Cardiac fibroblast (primary cell): ENCODE data around the gene C20orf96.

ENCODE experiments used
- DNase-seq, 2 donors: peaks; one replicate each; pipeline versions ENCODE4 v3.0.0 to v3.0.0-alpha.2; 2010; ENCODE audit warnings: low read depth in 2 of 2
- H3K4me3 ChIP-seq, 2 donors: replicated peaks in 1 of 2; 1 replicate in 1 of 2; 2 replicates in 1 of 2; pipeline ENCODE4 v1.5.1; 2011; ENCODE audit warnings: low read depth in 2 of 2, low read length in 2 of 2, mild to moderate bottlenecking in 2 of 2, moderate library complexity in 1 of 2
- CTCF ChIP-seq: IDR thresholded peaks from one replicate; pipeline ENCODE4 v1.5.1; 2011; ENCODE audit warnings: low read depth, mild to moderate bottlenecking, low read length, inconsistent platforms

Gene C20orf96

GRCh38 chr20:311609-312008 lies 21.1 kb upstream of the C20orf96 start:
- DNase-seq: no peak
- no peak overlapping the region for H3K4me3 ChIP-seq
- no peak for TF ChIP-seq CTCF

- TF ChIP-seq CTCF: no peak
- no peak overlapping the region for H3K4me3 ChIP-seq
- DNase-seq: no peak
Measured at GRCh38 chr20:310645-311044, 20.1 kb upstream of the C20orf96 start.

- peak overlapping the region; percentile 47 to 48 for H3K4me3 ChIP-seq
- peak; percentile 99 to 100 for DNase-seq
- no peak for TF ChIP-seq CTCF
Measured at GRCh38 chr20:309841-310644, 19.5 kb upstream of the C20orf96 start.

GRCh38 chr20:309306-309840 lies 18.8 kb upstream of the C20orf96 start:
- DNase-seq: peak; percentile 38 to 66
- TF ChIP-seq CTCF: no peak
- peak overlapping the region; percentile 47 to 48 for H3K4me3 ChIP-seq

GRCh38 chr20:308427-309038 lies 18.0 kb upstream of the C20orf96 start:
- TF ChIP-seq CTCF: no peak
- H3K4me3 ChIP-seq: no peak overlapping the region
- no peak for DNase-seq

- no peak overlapping the region for H3K4me3 ChIP-seq
- TF ChIP-seq CTCF: no peak
- no peak for DNase-seq
Measured at GRCh38 chr20:305745-306144, 15.2 kb upstream of the C20orf96 start.
